HG03097 (cell line): ENCODE measurements around the gene CFAP20.
"Not testable (repeated sequence)": the region's sequence is repeated elsewhere in the genome, so short reads cannot be mapped to it uniquely, and the experiment has no call there.

ENCODE experiments used
- ATAC-seq: cut with Tn5 transposase; IDR thresholded peaks from one replicate; pipeline ENCODE4 v1.9.1; 2021; ENCODE audit not compliant: unreplicated experiment, low FRiP score

The CFAP20 gene

DNA sequence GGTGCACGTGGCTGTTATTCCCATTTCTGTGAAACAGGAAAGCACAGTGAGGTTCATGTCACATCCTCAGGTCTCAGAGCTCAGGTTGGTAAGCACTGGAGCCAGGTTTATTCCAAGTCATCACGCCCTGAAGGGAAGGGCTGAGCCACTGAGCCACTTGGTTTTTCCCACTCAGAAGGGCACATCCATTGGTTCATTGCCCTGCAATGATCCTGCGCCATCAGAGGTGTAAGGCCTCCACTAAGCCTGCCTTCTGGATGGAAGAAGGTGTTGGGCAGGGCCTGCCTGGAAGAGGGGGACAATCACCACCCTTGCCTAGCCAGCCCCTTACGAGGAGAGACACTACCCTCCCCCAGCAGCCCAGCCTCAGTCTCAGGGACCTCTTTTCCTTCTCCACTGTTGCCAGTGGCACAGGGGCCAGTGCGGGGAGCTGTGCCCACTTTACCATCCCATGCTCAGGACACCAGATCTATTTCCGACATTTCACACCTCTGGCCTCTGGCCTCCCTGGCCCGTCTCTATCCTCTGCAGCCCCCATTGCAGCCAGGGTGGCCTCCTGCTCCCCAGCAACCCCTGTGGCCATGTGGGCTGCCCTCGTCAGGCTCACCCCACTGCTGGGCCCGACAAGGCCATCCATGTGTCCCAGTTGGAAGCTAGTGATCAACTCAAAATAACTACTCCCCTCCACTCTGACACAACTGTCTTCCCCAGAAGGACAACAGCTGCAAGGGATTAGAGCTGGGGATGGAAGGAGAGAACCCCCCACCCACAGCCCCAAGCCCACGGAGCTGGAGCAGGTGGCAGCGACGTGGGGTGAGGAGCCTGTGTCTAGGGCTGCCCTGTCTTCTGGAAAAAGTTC, 29.9 kb downstream of the CFAP20 start:
- no peak for ATAC-seq

DNA sequence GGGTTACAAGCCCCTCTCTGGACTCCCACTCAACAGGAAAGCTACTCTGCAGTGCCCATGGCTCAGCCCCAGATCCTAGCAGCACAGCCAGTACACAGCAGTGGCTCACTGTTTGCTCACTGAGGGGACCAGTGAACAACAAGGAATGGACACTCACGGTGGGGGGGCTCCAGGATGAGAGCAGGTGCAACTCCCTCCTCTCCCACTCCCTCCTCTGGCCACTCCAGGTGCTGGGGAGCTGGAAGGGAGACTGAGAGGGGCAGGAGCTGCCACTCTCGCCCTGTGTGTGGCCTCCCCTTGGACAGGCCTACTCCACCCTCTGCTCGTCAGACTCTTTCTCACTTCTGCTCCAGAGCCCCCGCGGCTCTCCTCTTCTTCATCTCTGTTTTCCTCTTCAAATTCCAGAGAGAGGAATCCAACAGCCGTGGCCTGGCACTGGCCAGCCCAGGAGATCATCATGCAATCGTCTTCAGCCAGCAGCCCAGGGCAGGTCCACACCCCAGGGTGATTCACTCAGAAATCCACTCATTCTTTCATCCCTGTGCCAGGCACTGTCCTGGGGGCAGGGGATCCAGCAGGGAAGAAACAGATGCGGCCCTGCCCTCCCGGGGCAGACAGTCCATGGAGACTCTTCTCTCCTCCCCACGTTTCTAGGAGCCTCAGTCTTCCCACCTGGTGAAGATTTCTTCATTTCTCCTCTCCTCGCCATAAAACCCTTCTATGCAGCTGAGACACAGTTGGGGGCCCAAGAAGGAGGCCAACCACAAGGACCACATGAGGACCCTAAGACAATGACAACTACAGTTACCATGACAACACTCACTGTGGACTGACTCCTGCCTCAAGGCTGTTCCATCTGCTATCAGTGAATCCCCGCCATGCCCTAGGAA, 30.7 kb downstream of the CFAP20 start:
- ATAC-seq = no peak

DNA sequence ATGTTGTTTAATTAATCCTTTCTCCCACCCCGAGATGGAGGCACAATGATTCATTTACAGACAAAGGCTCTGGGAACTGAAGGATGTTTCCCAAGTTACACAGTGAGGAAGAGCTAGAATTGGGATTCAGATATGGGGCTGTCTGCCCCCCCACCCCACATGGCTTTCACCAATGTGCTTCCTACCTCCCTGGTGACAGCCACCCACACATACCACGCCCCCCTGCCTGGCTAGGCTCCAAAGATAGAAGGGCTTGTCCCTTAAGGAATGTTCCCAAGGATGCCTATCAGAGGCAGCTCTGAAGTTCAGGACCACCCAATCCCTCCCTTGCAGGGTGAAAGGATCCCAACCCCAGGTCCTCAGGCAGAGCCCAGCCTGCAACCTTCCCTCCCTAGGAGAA, 32.9 kb downstream of the CFAP20 start:
- no peak for ATAC-seq

DNA sequence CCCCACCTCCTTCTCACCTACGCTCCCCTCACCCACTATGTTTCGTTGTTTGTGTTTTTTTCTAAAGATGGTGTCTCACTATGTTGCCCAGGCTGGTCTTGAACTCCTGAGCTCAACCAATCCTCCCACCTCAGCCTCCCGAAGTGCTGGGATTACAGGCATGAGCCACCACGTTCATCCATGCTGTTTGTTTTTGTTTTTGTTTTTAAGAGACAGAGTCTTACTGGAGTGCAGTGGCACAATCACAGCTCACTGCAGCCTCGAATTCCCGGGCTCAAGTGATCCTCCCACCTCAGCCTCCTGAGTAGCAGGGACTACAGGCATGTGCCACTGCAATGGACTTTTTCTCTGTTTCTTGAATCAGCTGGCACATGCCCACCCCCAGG, 33.6 kb downstream of the CFAP20 start:
- not testable (repeated sequence) for ATAC-seq

DNA sequence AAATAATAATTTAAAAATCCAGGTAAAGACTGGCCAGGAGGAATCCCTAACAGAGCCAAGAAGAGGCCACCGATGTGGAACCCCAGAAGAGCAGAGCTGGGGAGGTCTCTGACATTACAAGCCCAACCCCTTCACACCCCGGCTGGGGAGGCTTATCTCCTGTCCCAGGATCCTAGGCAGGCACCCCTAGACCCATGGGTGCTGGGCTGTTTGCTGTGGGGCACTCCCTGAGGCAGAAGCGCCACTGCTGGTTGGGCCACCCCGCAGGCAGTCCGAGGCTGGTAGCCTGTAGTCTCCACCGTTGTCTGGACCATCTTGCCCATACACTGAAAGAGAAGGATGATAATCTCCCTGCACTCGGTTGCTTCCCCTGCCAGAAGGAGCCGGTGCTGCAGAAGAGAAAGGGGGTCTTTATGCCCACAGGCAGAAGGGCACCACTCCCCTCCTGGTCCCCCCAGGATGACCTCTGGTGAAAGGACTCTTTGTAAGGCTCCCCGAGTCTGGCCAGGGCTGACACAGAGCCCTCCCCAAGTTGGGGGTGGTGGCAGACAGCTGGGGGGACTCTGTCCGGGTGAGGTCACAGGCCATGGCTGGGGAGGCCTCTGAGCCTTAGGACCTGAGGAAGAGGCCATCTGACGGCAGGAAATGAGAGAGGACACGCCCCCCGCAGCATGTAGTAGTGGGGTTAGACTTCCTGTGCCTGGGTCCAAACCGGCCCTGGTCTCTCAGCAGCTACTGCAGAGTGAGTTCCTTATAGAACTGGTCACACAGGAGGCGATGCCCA, 34.2 kb downstream of the CFAP20 start:
- no peak for ATAC-seq

DNA sequence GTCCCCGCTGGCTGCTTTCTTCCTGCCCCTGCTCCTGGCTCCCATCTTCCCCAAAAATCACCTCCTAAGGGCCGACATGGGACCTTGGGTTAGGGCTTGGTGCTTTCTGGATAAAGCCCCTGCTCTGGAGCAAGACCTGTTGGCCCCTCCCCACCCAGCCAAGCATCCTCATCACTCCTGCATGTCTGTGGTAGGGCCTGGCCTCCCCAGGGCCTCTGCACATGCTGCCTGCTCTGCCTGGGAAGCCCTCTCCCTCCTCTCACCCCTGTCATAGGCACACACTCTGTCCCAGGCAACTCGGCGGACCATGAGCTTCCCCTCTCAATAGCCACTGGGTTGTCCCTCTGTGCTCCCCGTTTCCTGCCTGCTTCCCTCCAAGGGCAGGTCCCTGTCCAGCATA, 35.2 kb downstream of the CFAP20 start:
- no peak for ATAC-seq

DNA sequence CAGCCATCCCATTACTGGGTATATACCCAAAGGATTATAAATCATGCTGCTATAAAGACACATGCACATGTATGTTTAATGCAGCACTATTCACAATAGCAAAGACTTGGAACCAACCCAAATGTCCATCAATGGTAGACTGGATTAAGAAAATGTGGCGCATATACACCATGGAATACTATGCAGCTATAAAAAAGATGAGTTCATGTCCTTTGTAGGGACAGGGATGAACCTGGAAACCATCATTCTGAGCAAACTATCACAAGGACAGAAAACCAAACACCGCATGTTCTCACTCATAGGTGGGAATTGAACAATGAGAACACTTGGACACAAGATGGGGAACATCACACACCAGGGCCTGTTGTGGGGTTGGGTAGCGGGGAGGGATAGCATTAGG, 38.8 kb downstream of the CFAP20 start:
- not testable (repeated sequence) for ATAC-seq

DNA sequence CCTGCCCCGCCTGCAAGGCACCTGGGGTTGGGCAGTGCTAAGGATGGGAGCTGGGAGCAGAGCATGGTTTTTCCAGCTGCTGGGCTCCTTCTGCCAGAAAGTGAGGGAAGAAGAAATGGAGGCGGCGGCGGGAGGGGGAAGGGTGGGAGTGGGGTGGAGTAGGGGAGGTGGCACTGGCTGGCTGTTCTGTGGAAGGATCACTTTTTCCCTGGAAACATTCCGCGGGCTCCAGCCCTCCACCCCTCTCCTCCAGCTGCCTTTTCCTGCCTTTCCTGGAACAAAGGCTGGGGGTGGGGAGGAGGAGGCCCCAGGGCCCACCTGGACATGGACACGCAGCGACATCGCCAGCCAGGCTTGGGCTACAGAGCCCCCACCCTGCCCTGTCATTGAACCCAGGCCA, 41.1 kb downstream of the CFAP20 start:
- no peak for ATAC-seq

DNA sequence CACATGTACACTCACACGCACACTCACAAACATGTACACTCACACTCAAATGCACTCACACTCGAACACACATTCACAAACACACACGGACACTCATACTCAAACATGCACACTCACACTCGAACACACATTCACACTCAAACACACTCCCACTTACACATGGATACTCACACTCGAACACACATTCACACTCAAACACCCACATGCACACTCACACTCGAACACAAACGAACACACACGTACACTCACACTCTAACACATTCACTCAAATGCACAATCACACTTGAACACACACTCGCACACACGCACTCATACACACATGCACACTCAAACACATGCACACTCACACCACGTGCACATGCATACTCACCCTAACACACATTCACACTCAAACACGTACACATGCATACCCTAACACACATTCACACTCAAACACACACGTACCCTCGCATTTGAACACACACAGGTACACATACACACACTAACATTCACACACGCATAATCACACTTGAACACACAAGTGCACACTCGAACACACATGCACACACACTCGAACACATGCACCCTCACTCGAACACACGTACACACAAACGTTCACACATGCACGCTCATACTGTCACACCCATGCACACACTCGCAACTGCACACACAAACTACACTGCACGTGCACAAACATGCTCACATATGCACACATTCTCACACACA, 41.8 kb downstream of the CFAP20 start:
- no peak for ATAC-seq

DNA sequence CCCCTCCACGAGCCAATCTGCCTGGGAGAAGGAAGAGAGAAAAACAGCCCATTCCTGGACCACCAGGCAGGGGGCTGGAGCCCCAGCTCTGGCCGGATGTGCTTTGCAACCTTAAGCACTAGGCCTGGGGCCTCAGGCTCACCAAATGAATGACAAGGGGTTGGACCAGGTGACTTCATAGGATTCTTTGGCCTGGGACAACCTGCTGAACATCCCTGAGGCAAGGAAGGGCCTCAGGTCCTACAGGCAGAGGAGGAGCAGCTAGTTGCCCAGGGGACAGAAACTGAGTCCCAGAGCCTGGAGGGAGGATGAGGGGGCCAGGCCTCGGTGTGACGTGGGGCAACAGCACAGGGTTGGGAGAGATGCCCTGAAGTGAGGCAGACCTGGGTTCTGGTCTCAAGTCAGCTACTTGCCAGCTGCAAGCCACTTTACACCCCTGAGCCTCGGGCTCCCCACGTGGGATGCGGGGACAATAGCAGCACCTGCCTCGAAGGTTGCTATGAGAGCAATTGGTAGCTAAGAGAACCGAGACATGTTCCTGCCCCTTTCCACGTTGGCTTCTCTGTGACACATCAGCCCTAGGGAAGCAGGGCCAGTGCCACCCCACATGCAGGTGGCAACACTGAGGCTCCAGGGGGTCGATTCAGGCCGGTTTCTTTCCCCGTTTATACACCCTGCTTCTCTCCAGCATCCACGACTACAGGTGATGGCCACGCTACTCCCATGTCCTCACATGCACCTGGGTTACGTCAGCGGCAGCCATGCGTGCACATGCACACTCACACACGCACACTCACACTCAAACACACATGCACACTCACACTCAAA, 42.6 kb downstream of the CFAP20 start:
- no peak for ATAC-seq

DNA sequence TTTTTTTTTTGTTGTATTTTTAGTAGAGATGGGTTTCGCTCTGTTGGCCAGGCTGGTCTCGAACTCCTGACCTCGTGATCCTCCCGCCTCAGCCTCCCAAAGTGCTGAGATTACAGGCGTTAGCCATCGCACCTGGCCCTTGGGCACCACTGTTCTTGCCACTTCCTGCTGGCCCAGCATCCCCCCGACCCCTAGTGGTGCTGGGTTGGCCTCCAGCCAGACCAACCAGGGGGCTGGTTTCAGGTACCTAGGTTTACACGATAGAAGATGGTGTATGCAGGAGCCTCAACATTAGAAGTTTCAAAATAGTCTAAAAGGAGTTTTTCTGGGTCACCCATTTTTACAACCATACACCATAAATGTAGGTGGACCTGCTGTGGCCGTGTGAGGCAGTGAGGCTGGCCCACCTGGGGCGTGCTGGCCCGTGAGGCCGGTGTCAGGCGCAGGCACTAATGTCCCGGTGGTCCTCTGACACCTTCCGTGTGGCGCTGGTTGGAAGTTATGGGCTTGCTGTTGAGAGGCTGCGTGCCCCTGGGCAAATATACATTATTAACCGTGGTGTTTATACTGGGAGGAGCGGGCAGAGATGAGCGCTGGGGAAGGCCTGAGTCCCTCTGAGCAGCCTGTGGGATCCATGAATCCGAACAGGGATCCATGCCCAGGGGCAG, 43.5 kb downstream of the CFAP20 start:
- ATAC-seq = no peak

DNA sequence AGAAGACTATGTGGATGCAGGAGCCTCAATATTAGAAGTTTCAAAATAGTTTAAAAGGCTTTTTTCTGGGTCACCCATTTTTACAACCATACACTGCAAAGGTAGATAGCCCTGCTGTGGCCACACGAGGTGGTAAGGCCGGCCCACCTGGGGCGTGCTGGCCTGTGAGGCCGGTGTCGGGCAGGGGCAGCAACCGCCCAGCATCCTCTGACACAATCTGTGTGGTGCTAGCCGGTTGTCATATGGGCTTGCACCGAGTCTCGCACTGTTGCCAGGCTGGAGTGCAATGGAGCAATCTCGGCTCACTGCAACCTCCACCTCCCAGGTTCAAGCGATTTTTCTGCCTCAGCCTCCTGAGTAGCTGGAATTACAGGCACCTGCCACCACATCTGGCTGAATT, 44.0 kb downstream of the CFAP20 start:
- no peak for ATAC-seq

DNA sequence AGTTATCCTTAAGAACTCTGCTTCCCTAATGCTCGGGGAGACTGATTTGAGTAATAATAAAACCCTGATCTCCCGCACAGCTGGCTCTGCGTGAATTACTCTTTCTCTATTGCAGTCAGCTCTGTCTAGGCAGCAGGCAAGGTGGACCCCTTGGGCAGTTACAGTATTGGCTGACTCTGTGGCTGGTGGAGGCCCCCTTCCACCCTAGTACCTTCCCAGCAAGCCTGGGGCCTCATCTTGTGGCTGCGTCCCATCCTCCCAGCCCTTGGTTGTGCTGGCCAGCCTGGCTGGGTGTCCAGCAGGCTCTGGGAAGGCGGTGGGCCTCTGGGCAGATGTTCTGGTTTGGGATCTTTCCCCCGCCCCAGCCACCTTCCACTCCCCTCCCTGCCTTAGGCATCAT, 44.5 kb downstream of the CFAP20 start:
- no peak for ATAC-seq

DNA sequence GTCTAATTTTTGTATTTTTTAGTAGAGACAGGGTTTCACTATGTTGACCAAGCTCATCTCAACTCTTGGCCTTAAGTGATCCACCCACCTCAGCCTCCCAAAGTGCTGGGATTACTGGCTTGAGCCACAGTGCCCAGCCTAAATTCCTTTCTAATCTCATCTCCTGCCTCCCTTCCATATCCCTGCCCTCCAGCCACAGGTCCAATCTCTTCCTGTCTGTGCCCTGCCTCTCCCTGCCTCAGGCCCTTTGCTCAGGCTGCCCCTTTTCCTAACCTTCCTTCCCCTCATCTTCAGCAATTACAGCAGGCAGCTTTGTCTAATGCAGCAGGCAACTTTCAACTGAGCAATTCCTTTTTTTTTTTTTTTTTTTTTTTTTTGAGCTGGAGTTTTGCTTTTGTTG, 46.8 kb downstream of the CFAP20 start:
- ATAC-seq = no peak

DNA sequence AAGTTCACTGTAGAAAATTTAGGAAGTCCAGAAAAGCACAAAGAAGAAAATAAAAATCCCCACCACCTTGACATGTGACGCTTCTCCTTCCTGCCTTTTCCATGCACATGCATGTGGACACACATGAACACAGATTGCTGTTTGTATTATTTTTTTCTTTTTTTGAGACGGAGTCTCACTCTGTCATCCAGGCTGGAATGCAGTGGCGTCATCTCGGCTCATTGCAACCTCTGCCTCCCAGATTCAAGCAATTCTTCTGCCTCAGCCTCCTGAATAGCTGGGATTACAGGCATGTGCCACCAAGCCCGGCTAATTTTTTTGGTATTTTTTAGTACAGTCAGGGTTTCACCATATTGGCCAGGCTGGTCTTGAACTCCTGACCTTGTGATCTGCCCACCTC, 48.5 kb downstream of the CFAP20 start:
- ATAC-seq = not testable (repeated sequence)

DNA sequence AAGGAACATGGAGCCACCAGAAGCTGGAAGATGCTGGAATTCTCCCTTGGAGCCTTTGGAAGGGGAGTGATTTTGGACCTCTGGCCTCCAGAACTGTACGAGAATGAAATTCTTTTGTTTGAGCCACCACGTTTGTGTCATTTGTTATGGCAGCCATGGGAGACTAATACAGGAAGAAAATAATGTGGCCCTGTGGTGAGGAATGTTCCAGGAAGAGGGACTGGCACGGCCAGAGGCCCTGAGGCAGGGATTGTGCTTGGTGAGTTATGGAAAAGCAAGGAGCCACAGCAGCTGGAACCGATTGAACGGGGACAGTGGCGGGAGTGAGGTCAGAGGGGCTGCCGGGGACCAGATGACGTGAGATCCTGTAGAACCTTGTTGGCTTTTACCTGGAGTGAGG, 51.4 kb downstream of the CFAP20 start:
- no peak for ATAC-seq

DNA sequence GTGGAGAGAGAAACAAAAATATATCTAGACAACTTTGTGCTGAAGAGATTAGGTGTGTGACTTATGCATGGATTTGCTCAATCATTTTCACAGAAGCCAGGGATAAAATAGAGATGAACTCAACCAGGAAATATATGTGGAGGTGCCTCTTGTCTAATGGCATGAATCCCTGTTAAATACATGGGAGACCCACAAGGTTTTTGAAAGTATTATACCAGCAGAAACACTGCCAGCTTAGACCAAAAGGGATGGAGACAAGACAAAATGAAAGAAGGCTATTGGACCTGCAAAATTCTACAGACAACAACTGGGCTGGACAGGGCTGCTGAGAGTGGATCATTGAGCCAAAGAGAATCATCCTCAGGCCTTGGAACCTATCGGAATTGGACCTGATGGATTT, 52.7 kb downstream of the CFAP20 start:
- ATAC-seq = no peak

DNA sequence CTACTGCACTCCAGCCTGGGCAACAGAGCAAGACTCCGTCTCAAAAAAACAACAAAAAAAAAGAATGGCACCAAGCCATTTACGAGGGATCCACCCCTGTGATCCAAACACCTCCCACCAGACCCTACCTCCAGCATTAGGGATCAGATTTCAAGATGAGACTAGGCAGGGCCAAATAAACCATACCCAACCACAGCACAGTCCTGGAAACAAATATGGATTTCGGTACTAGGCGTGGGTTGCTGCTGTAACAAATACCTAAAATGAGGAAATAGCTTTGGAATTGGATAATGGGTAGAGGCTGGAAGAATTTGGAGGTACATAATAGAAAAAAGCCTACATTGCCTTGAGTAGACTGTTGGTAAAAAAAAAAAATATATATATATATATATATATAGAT, 54.5 kb downstream of the CFAP20 start:
- no peak for ATAC-seq

DNA sequence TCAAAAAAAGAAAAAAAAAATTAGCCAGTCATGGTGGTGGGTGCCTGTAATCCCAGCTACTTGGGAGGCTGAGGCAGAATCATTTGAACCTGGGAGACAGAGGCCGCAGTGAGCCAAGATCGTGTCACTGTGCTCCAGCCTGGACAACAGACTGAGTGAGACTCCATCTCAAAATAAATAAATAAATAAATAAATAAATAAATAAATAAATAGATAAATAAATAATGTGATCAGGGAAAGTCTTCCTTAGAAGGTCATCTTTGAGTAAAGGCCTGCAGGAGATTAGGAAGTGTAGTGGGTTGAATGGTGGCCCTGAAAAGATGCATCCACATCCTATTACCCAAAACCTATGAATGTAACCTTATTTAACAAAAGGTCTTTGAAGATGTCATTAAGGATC, 56.1 kb downstream of the CFAP20 start:
- not testable (repeated sequence) for ATAC-seq
